Measurements from ENCODE around the gene SMARCC2. TPM values are rescaled to one million over a fixed set of nuclear protein-coding genes. Genes with fewer than 3 reads are reported as not detected.
A peak's percentile ranks its signal among the peaks of the same experiment; 100 is the strongest.

The SMARCC2 gene
- total RNA-seq, 1 donor from 2014 or later, result 207 TPM

GRCh38 chr12:56234746-56235436 is 45.6 kb upstream of the SMARCC2 start:
- no peak for DNase-seq (ENCODE audit: low spot score, unreplicated experiment)
- H3K27ac Mint-ChIP-seq, result peak overlapping the region; percentile 85
- H3K4me1 Mint-ChIP-seq (ENCODE audit: low read depth), result peaks cover 23% of the 10 kb centered on the region
- H3K4me3 Mint-ChIP-seq (ENCODE audit: low read depth), result no peak overlapping the region
- H3K27me3 Mint-ChIP-seq, result no peaks in the 10 kb centered on the region
- TF ChIP-seq, protein P1, sequence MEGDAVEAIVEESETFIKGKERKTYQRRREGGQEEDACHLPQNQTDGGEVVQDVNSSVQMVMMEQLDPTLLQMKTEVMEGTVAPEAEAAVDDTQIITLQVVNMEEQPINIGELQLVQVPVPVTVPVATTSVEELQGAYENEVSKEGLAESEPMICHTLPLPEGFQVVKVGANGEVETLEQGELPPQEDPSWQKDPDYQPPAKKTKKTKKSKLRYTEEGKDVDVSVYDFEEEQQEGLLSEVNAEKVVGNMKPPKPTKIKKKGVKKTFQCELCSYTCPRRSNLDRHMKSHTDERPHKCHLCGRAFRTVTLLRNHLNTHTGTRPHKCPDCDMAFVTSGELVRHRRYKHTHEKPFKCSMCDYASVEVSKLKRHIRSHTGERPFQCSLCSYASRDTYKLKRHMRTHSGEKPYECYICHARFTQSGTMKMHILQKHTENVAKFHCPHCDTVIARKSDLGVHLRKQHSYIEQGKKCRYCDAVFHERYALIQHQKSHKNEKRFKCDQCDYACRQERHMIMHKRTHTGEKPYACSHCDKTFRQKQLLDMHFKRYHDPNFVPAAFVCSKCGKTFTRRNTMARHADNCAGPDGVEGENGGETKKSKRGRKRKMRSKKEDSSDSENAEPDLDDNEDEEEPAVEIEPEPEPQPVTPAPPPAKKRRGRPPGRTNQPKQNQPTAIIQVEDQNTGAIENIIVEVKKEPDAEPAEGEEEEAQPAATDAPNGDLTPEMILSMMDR (IDR thresholded peaks at IDR 0.05; ENCODE audit: unreplicated experiment), result no peak
- H3K9me3 Mint-ChIP-seq (ENCODE audit: low read depth), result no peaks in the 10 kb centered on the region
- H3K36me3 Mint-ChIP-seq (ENCODE audit: insufficient read depth), result peaks cover 5% of the 10 kb centered on the region

- Mint-ChIP-seq H3K36me3 (ENCODE audit: insufficient read depth) (peaks cover 3% of the 10 kb centered on the region), H3K27me3 (no peaks in the 10 kb centered on the region), H3K9me3 (ENCODE audit: low read depth) (no peaks in the 10 kb centered on the region), H3K4me1 (ENCODE audit: low read depth) (peaks cover 27% of the 10 kb centered on the region), H3K4me3 (ENCODE audit: low read depth) (peak overlapping the region; percentile 68), H3K27ac (peak overlapping the region; percentile 95)
- DNase-seq (ENCODE audit: low spot score, unreplicated experiment), result no peak
- TF ChIP-seq, protein P1 (IDR thresholded peaks at IDR 0.05; ENCODE audit: unreplicated experiment), result no peak
Measured at GRCh38 chr12:56231184-56231582, 41.9 kb upstream of the SMARCC2 start.

DNA sequence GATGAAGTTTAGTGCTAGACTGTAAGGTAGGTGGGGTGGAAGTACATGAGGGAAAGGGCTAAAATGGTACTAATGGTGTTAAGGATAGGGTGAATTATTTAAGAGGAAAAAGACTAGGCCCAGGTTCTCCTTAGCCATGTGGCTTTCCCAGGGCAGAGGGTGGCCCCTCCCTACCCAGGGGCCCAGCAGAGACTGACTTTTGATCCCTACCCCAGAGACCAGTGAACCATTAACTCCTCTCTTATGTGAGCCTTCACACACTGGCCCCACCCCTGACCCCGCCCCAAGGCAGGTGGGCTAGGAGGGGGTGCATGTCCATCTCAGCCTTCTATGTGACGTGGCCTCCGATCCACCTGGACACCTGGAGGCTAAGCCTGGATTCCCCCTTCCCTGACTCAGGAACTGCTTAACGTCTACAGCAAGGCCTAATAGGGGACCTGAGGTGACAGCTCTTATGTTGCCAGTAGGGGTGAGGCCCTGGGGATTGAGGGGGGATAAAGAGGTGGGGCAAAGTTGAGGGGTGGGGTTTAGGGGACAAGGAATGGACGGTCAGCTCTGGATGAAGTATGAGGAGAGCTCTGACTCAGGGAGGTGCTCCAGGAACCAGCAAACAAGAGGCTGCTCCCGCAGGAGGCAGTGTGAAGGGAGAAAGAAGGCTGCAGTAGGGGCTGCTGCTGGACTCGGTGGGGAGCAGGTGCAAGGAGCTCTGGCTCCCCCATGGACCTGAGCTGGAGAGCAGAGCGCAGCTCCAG is 41.3 kb upstream of the SMARCC2 start:
- Mint-ChIP-seq H3K4me1 (ENCODE audit: low read depth) (peaks cover 27% of the 10 kb centered on the region), H3K4me3 (ENCODE audit: low read depth) (peak overlapping the region; percentile 68), H3K36me3 (ENCODE audit: insufficient read depth) (peaks cover 4% of the 10 kb centered on the region), H3K9me3 (ENCODE audit: low read depth) (no peaks in the 10 kb centered on the region), H3K27ac (peak overlapping the region; percentile 95), H3K27me3 (no peaks in the 10 kb centered on the region)
- DNase-seq (ENCODE audit: low spot score, unreplicated experiment), result peak; percentile 57
- TF ChIP-seq, protein P1 (IDR thresholded peaks at IDR 0.05; ENCODE audit: unreplicated experiment), result no peak

DNA sequence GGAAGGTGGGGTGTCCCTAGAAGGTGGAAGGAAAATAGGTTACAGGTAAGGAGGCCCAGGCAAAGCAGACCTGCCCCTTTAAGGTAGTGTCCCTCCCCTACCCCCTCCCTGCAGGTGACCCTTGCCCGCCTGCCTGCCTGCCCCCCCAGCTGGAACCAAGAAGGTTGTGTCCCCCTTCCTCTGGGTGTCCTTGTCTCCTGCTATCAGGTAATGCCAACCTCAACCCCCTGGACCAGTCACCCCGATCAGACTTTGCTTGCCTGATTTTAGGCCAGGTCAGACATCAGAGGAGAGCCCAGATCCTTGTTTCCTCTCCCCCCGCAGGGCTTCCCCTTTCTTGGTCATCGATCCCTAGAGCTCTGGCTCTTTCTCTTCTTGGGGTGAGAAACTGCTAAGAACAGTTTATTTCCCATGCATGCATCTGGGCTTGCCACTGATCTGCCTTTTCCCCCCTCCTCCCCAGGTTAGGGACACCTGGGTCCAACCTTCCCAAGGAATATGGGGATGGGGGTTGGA is 40.7 kb upstream of the SMARCC2 start, which contains the start of gene SLC39A5:
TSS of gene SLC39A5 (plus strand) at position 136 of the 516 bp plus-strand sequence. CDS start 1,224 bp downstream, outside the sequence.
- Mint-ChIP-seq H3K27ac (peak within 1 kb of the TSS; percentile 95), H3K4me1 (ENCODE audit: low read depth) (peaks cover 32% of the 10 kb centered on the region), H3K9me3 (ENCODE audit: low read depth) (no peaks in the 10 kb centered on the region), H3K4me3 (ENCODE audit: low read depth) (peak within 1 kb of the TSS; percentile 68), H3K27me3 (no peaks in the 10 kb centered on the region), H3K36me3 (ENCODE audit: insufficient read depth) (peaks cover 4% of the 10 kb centered on the region)
- no peak for DNase-seq (ENCODE audit: low spot score, unreplicated experiment)
- TF ChIP-seq, protein P1 (IDR thresholded peaks at IDR 0.05; ENCODE audit: unreplicated experiment), result no peak

GRCh38 chr12:56229082-56229481 is 39.8 kb upstream of the SMARCC2 start:
- TF ChIP-seq, protein P1 (IDR thresholded peaks at IDR 0.05; ENCODE audit: unreplicated experiment), result no peak
- Mint-ChIP-seq H3K27ac (peak overlapping the region; percentile 74), H3K27me3 (no peaks in the 10 kb centered on the region), H3K36me3 (ENCODE audit: insufficient read depth) (peaks cover 4% of the 10 kb centered on the region), H3K4me1 (ENCODE audit: low read depth) (peaks cover 34% of the 10 kb centered on the region), H3K9me3 (ENCODE audit: low read depth) (no peaks in the 10 kb centered on the region), H3K4me3 (ENCODE audit: low read depth) (no peak overlapping the region)
- DNase-seq (ENCODE audit: low spot score, unreplicated experiment), result no peak
